Stimulated activated CD4-positive, alpha-beta T cell treated with anti-CD3 and anti-CD28 coated beads, TNF-alpha, amount 100 ng/mL, for 24 hours (primary cell): ENCODE measurements around the gene CBX5.
"Not testable (repeated sequence)": the region's sequence is repeated elsewhere in the genome, so short reads cannot be mapped to it uniquely, and the experiment has no call there.

Experiments
- DNase-seq, 3 experiments: peaks; one replicate each; pipeline ENCODE4 v3.0.0-alpha.2; 2020; ENCODE audit warnings: low read depth in 3 of 3

CBX5 gene

DNA sequence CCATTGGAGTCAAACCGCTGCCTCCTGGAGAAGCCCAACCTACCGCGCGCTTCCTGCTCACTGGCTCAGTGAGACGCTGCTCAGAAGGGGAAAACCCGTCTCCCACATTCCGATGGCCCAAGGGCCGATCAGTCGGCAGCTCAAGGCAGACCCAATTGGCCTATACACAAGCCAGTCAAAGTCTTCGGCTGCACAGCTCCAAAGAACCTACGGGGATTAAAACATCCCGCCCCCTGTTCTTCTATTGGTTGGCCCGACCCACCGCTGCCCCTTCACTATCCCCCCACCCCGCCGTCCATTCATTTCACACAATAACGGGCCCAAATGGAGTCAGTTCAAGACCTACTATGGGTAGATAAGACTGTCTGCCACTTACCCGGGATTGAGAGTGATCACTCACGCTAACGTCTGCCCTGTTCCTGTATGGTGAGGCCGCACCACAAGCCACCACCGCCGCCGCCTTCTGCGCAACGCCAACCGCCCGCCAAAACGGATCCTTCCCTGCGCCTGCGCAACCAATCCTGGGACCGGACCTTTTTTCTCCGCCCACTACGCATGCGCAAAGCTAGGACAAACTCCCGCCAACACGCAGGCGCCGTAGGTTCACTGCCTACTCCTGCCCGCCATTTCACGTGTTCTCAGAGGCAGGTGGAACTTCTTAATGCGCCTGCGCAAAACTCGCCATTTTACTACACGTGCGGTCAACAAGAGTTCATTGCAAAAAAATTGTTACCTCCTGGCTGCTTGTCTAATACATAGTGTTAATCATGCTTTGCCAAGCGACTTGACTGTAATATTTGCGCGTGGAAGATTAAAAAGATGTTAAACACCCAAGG lies at the start of gene CBX5:
Gene CBX5 (minus strand): TSS at position 491 of the 836 bp plus-strand sequence. CDS start 22,472 bp downstream, outside the sequence.
- peak; percentile 98 to 100 (median 99) for DNase-seq

DNA sequence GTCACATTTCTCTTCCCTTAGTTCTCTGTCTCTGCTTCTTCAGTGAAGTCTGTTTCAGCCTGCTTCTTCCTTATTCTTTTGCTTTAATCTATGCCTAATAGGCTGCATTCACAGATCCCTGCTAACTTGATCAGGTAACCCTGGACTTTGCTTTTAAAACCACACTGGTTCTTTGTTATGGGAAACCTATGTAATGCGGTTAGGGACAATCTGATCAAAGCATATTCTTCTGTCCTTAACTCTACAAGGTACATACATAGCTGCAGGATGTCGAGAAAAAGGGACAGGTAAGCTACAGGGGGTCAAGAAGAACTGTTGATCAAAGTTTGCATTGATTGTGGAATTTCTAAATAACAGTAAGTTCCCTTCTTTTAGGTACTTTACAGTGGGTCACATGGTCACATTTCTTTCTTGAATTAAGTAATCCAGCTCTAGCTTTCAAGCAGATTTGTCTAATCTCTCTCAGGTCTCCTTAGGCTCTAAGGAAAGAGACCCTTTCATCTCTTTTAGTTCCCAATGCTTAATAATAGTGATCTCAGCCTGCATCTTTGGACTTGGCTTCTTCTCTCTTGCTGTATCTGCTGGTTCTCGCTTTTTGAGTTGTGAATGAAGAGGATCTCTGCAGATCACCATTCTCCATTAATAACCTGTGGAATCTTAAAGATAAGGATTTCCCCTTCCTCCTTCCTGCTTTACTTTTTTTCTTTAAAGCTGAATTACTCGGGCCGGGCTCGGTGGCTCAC lies 48.8 kb upstream of the CBX5 start:
- DNase-seq = no peak

DNA sequence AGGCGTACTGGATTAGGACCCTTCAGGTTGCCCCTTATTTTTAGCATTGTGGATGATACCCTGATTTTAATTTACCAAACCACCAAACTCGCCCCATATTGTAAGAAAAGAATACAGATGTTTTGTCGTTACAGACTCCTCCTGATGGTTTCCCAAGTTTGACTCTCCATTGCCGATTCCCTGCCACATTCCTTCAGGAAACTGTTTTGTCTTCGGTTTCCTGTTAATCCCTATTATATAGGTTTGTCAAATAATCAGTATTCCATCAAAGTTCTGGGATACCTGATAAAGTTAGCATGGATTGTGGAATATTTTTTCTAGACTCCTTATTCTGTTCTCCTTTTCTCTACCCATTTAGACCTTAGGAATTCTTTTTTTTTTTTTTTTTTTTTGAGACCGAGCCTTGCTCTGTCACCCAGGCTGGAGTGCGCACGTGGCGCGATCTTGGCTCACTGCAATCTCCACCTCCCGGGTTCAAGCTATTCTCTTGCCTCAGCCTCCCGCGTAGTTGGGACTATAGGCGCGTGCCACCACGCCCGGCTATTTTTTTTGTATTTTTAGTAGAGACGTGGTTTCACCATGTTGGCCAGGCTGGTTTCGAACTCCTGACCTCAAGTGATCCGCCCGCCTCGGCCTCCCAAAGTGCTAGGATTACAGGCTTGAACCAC lies 45.7 kb upstream of the CBX5 start:
- DNase-seq = not testable (repeated sequence)

GRCh38 chr12:54324617-54325441 lies 44.9 kb upstream of the CBX5 start, which contains the start of gene COPZ1:
COPZ1 (plus strand) TSS chr12:54325131; CDS start chr12:54325164, 33 bp downstream.
- DNase-seq = peak; percentile 82 to 93 (median 89)

GRCh38 chr12:54321363-54321762 lies 41.4 kb upstream of the CBX5 start:
- DNase-seq = no peak

- not testable (repeated sequence) for DNase-seq
These were observed 32.4 kb upstream of the CBX5 start for GRCh38 chr12:54312309-54312708.

DNA sequence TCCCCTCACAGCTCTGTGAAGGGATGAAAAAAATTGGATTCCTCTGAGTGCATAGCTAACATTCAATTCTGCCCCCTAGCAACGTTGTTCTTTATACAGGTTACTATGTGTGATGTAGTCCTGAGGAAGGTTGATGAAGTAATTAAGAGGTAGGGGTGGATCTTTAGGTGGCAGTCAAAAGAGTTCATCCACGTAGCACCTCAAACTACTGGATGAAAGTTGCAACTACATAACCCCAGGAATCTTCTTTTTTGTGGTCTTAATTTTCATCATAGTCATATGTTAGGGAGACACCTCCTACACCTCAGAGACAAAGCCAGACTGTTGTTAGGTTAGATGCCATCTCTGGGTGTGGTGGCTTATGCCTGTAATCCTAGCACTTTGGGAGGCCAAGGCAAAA lies 31.1 kb upstream of the CBX5 start:
- no peak for DNase-seq

- DNase-seq = no peak
These were observed 27.2 kb upstream of the CBX5 start for GRCh38 chr12:54306925-54307741.

DNA sequence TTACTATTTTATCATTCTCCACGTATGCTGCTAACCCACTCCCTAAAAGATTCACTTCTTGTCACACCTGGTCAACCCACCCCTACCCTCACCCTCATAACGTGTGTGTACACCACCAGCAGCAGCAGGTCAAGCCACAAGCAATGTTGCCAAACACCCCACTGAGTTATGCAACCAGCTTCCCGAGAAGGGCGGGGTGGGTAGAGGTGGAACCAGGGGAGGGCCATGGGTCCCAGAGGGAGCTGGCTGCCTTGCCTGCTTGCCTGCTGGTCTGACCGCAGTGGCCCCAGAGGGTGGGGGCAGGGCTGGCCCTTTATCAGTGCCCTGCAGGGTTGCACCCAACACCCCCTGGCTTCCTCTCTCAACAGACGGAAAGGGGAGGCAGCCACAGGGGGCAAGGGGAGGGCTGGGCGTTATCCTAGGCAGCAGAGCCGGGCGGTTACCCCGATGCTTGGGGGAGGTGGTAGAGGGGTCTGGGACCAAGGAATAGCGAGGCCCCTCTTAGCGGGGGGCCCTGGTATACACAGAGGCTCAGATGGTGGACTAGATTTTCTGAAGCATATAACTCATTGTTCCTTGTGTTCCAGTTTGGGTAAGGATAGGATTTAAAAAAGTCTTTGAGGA lies 24.4 kb upstream of the CBX5 start:
- DNase-seq = no peak

DNA sequence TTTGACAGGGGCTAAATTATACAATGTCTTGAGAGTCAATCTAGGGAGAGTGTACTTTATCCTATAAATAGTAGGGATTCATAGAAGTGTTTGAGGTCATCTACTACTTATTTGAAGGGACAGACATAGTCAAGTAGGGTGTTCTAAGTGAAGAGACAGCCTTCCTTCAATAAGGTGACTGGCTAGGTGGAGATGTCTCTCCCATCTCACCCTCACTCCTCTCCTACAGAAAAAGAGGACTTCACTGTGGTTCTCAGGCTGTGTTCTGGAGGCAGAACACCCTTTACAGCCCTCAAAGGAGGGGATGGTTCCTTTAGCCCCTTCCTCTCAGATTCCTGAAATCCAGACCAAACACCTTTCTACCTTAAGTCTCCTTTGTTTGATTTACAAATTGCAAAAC lies 23.7 kb upstream of the CBX5 start:
- DNase-seq = no peak

DNA sequence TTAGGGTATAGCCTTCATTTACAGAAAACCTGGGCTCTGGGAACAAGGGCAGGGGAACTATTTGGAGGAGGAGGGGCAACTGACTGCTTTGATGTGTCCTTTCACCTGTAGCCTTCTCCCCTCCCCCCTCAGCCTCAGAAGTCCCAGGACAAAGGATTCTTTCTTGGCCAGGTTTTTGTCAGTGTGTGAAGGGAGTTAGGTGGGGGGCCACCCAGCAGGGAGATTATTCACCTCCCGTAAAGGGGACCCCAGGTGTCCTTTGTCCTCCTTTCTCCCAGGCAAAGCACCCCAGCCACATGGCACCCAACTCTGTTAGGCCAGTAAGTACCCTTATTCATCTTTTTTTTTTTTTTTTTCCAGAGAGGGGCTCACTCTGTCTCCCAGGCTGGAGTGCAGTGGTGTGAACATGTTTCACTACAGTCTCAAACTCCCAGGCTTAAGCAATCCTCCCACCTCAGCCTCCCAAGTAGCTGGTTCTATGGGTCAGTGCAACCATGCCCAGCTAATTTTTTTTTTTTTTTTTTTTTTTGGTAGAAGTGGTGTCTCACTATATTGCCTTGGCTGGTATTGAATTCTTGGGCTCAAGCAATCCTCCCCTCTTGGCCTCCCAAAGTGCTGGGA lies 21.6 kb upstream of the CBX5 start:
- DNase-seq = no peak

DNA sequence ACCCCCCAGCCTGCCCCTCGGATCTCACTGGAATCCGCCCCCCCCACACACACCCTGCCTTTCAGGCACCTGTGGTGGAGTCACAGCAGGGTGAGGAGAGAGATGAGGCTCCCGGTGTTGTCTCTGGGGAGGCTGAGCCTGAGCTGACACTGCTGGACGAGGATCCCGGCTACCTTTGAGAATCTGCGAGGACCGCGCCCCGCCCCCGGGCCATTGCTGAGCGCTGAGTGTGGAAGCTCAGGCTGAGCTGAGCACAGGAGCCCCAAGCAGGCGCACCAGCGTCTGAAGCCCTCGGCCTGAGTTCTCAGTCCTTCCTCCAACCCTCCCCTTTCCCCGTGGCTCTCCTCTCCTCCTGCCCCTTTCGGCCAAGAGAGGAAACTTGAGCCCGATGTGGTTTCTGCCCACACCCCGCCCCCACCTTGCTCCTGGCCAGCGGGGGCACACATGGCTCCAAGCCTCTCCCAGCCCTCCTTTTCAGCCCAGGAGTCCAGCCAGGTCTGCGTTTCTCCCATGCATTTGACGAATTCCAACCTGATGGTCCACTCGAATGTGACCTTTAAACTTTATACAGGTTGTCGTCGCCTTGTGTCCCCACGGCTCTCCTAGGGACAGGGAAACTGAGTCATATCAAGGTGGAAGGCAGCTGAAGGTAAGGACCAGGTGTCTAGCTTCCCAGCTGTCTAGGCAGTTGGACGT lies 21.0 kb upstream of the CBX5 start, which contains the start of gene NFE2:
Gene NFE2 (minus strand): TSS at position 284 of the 696 bp plus-strand sequence. CDS start 5,767 bp downstream, outside the sequence.
- DNase-seq = no peak

DNA sequence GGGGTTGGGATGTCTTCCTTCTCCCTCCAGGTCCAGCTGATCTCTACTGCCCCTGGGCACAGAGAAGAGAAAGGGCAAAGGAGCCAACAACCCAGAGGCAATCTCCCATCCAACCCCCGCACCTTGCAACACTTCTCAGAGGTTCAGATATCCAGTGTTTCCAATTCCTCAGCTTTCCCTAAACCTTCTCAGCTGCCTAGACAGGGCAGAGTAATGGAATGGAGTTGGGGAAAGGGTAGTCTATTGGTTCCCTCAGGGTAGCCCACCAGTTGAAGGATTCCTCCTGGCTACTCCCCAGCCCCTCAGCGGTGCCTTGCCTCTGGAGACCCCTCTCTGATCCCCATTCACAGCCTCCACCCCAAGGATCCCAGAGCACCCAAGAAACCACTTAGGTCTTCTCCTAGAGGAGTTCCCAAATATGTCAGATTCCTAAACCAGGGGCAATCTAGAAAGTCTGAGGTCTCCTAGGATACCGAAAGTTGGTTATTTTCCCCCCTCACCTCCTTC lies 20.4 kb upstream of the CBX5 start:
- DNase-seq = no peak

- DNase-seq = no peak
These were observed 19.7 kb upstream of the CBX5 start for GRCh38 chr12:54299515-54300224.

DNA sequence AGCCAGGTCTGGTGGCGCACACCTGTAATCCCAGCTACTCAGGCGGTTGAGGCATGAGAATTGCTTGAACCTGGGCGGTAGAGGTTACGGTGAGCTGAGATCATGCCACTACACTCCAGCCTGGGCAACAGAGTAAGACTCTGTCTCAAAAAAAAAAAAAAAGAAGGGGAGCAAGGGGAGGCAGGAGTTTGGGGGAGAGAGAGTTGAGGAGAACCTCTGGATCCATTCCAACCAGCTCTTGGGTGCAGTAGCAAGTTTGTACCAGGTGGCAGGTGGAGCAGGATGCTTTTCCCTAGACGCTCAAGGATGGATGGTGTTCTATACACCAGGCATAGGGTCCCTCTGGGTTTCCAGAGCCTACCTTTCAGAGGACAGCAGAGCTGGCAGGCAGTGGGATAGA lies 19.0 kb upstream of the CBX5 start:
- no peak for DNase-seq

DNA sequence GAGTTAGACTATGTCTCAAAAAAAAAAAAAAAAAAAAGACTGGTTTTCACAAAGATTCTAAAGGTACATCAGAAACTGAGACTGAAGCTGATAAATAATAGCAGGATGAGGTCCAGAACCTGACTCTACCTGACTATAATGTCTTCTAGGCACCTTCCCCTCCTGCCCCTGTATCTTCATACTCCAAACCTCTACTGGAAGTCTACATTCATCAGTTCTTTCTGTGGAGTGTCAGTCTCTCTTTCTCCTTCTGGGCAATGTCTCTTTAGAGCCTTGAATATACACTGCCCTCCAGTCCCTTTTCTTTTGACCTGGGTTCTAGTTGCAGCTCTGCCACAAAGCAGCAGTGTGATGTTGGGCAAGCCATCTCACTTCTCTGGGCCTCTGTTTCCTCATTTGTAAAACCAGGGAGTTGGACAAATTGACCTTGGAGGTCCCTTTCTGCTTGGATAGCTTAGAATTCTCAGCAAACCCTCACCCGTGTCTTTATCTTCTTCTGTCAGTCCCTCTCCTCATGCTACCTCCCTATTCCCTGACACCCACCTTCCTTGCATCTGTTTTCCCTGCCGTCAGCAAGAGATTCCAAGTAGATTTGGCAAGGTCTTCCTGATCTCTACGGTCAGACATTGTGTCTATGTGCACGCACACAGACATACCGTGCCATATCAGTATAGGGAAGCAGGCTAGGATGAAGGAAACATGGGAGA lies 16.6 kb upstream of the CBX5 start:
- no peak for DNase-seq

DNA sequence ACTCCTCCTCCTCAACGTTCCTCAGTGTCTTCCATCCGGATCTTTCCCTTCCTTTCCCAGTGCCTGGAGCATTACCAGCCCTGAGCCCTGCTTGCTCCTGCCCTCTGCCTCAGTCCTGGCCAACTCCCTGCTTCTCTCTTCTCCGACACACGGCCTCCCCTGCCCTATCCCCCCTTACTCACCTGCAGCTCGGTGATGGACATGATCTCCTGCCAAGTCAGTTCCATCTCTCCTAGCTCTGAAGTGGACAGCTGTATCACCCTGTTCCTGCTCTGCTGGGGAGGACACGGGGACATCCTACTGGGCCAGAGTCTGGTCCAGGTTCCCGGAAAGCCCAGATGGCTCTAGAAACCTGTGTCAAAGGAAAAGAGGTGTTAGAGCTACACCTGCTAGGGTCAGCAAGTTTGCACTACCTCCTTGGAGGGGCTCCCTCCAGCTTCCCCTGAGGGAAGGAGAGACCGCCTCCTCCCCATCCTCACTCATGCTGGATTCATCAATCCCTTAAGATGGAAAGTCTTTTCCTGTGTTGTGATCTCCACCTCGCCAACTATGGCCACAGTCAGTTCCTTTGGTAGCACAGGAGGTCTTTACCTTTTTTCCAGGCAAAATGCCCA lies 15.1 kb upstream of the CBX5 start:
- no peak for DNase-seq
